GDM1 (cell line): ENCODE results near the gene SLC9A9.
"Not testable (repeated sequence)": the region's sequence is repeated elsewhere in the genome, so short reads cannot be mapped to it uniquely, and the experiment has no call there.

Experiments
- DNase-seq: peaks from one replicate; lab custom pipeline; 2025; lab: John Stamatoyannopoulos, UW

The SLC9A9 gene

DNA sequence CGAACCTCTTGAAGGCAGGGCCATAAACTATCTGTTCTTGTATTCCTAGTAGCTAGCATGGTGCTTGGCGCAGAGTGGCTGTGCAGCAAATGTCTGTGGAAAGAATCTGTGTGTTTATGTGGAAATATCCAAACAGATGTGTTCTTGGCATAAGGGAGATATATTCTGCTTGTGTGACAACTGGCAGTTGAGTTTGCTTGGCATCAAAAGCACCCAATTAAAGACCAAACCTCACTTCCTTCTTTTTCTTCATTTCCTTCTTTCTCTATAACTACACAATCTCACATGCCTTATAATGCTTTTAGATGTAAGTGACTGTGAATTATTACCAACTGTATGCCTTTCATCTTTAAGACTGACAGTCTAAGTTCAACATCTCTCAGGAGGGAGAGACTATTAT, 296.5 kb downstream of the SLC9A9 start:
- no peak for DNase-seq

DNA sequence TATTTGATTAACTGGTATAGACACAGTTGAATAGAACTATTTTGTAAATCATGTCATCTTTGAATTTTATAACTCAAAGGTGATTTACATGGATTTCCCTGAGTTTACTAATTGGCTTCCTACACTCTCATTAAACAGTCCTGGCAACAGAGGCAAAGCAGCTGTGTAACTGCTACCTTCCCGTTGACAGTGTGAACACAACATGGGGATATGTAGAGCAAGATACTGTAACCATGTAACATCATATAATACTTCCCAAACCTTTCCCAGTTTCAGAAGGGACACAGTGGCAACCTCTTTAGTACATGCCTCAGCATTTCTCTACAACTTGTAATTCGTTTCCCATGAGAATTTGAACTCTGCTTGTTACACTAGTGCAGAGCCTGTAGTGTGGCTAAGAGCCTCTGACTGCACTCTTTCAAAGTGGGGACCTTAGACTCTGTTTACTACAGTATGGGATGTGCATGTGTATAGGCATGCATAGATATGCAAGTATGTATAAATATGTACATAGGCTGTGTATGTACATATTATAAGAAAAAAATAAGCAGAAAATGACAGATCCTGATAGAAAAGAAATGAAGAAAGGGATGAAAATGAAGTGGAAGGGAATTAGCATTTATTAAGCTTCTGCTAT, 299.3 kb downstream of the SLC9A9 start:
- no peak for DNase-seq

DNA sequence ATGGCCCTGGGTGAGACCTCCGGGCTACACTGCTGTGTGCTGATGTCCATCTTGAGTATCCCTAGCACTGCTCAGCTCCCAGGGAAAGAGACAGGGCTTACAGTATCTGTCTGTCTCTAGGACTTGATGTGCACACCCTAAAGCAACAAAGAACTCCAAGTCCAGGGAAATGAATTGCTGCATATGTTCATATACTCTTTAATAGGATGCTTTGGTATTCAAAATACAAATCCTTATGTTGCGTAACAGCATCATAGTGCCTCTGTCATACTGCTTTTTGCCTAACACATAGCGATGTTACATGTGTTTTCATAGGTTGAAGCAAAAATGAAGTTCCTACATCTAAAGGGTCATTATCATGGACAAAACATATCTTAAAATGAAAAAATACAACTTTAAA, 299.9 kb downstream of the SLC9A9 start:
- DNase-seq: no peak

DNA sequence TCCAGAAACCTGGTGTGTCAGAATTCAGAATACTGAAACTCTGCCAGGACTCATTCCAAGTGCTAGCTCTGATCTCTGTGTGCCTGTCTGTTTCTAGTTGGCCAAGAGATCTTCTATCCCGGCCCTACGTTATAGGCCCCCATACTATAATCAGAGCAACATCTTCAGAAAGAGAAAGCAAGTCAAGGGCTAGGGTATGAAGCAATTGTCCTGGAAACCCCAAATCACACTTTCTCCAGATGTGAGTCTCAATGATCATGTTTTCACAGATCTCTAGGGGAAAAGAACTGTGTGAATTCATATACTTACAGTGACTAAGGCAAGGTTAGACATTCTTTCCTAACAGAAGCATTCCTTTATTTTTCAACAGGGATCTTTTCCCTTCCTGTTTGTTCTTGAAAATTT, 309.7 kb downstream of the SLC9A9 start:
- DNase-seq: no peak

DNA sequence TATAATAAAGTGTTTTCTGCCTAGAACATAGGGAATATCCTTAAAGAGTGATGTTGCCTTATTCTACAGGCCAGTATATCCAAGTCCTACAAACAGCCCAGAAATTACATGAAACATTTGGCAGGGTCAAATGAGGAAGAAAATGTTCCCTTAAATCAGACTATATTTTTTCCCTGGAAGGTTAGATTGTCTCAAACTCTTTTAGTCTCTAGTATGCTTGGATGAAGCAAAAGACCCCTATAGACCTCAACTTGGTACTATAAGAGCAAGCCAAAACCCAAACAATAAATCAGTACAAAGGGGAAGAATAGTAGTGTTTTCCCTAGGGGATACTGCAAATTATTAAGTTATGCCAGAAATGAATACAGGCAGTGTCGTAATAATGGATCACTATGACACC, 310.2 kb downstream of the SLC9A9 start:
- no peak for DNase-seq

DNA sequence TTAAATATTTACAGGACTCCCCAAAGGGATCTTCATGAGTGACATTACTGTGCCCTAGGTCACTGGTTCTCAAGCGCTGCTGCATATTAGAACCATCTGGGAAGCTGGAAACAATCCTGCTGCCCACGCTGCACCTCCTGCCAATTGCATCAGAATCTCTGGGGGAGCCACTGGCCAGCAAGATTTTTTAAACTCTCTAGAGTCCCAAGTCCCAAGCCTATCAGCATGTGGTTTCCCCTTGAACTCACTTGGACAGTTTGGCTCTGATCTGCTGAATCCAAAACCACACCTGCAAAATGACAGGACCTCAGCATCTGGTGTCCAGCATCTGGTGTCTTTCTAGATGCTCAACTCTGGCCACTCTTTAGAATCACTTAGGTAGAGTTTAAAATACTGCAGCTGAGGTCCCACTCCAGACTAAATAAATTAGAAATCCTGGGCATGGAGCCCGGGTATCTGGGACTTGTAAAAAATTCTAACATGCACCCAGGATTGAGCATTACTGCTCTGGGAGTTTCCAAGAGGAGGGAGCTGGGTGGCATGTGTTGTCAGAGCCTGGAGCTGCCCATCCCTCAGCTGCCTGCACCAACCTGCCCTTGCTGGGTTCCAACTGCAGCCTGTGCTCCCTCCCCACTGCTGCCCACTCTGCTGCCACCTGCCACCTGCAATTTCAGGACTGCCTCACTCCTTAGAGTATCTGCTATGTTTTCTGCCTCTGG, 311.3 kb downstream of the SLC9A9 start:
- DNase-seq: no peak

DNA sequence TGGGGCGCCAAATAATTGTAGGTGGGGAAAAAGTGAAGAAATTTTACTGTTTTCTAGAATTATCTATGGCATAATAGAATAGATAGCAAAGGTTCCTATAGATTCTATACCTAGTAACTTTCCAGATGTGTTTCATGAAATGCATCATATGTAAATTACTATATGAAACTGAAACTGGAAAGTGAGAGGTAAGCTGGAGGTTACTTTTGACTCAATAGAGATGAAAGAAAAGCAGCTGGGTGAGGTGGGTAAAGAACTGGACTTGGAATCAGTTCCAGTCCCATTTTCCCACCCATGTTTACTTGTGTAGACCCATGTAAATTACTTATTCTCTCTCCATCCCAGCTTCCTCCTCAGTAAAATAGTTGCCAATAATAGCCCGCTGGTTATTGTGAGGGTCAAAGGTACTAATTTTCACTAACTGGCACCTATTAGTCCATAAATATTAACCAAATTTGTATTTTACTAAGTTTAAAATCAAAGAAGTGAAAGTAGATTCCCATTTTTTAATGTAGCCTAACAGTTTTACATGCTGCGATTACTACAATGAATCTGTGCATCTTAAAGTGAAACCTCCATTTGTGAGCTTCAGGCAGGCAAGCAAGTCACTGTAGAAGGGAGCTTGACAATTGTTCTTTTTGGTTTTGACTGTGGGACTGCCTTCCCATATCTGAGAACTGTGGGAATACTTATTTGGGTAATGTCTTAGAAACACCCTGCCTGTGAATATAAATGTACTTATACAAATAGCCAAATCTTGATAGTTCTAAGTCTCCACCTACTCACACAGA, 312.1 kb downstream of the SLC9A9 start:
- no peak for DNase-seq

DNA sequence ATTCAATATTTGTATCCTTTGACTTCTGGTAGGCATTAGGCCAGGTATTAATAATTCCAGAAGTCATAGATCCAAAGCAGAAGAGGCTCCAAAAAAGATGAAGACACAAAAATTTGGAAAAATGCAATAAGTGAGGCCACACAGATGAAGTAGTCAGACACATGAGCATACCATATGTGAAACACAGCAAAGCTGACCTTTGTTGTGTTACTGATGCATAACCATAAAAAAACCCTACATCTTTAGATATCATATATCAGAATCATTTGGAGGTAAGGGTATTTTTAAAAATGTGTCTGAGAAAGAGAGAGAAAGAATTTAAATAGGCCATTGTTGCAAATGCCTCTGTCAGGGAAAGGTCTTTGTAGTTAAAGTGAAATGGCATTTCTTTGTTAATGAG, 314.9 kb downstream of the SLC9A9 start:
- no peak for DNase-seq

DNA sequence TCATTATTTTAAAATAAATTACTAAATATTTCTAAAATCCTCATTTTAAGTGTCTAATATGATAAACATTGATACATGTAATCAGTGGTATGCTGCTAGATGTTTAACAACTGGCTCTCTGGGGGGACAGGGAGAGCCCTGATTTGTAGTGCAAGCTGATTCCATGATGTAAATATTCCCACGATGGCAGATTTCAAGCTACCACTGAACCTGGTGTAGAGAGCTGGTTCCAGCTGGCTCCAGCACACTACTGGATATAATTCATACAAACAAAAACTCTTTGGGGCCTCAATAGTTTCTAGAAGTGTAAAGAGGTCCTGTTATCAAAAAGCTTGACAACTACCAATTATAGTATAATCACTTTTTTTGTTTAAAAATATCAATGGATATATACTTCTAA, 316.2 kb downstream of the SLC9A9 start:
- DNase-seq: no peak

DNA sequence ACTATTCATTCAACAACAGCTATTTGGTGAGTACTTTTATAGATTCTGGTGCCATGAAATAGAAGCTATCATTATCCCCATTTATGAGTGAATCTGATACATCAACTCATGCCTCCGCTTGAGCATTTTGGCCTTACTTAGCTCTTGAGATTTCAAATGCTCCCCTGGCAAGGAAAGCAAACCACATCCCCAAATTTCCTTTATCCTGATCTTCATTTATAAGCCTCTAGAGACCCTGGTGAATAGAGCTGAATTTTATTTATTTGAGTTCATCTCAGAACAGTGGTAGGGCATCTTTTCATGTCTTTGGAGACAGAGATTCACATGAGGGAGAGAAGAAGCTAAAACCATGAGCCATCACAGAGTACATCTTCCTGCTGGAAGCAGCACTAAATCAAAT, 317.2 kb downstream of the SLC9A9 start:
- no peak for DNase-seq

DNA sequence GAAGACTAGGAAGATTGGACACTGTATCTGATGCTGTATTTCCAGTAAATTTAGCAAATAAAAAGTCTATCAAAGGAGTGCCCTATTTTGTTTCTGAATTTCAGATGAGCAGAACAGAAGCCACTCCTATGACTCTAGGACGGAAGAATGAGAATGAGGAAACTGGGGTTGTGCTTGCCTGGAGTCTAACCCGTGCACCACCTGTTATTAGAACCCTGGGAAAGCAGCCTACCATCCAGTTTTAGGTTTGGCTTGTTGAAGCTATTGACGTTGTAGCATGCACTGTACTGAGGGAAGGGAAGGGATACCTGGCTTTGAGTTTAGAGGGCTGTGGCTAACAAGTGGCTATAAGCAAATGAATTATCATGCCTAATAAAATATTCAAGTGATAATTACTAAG, 318.5 kb downstream of the SLC9A9 start:
- DNase-seq: no peak

DNA sequence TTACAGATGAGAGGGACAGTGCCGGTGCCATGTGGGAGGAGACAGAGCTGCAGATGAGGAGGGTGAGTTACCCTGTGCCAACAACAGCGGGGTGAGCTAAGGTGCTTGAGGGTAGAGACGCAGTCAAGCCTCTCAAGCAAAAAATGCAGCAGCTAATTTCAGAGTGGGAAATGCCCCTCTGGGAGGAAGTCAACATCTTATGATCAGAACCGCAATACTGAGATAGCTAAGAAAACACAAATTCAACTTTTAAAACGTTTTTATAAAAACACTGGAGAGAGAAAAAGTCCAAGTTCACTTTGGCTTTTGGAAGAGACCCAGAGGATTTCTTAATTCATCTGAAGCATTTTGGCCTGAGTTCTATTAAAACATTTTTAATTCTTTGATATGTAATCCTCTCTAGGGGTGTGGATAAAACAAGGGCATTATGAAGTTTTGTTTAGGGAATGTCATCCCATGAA, 319.2 kb downstream of the SLC9A9 start:
- no peak for DNase-seq

DNA sequence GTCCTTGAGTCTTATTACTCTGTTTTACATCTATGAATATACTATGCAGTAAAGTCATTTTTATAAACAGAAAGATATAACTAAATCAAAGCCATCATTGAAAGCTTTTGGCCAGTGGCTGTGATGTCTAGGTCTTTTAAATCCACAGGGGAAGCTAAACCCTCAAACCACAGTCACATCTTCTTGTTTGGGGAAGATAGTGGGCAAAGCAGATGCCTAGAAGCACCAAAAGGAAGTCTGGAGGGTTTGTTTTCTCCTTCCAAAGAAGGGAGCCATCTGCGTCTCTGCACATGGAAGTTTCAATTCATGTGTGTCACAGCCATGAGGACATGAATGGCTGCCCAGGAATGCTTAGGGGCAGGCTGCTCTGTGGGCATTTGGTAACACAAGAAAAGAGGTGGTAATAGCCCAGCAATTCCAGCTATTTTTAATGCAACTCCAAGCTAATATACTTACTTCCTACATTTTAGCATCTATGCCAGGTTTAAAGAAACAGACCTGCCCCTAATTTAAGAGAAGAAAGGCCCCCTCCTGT, 322.2 kb downstream of the SLC9A9 start:
- peak; percentile 44 for DNase-seq

DNA sequence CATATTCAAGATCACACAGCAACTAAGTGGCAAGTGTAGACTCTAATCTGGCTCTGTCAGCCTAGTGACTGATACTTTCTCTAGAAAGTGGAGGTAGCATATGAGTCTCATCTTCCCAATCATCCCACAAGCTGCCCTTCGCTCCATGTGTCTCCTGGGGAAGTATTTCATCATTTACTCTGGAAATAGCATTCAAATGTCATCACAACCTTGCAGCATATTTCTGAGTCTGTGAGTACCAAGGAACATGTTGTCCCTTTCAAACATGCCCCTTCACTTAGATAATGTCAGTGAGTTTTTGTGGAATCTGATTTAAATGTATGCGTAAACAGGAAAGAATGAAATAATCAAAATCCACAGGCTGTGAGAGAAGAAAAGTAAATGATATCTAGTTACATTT, 322.9 kb downstream of the SLC9A9 start:
- no peak for DNase-seq

DNA sequence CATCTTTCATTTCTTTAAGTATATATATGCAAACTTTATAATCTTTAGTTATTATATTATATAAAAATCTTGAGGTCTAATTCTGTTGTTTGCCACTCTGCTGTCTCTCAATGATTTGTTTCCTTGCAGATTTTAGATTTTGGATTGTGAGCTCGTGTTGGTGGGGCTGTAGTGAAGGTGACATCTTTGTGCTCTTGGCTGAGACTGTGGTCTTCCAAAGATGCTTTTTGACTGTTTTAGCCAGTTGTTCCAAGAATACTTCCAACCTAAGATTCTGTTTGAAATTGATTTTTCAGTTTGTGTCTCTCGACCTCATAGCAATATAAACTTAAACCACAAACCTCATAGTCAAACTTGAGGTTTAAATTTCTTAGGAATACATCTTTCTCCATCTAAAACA, 326.5 kb downstream of the SLC9A9 start:
- no peak for DNase-seq

DNA sequence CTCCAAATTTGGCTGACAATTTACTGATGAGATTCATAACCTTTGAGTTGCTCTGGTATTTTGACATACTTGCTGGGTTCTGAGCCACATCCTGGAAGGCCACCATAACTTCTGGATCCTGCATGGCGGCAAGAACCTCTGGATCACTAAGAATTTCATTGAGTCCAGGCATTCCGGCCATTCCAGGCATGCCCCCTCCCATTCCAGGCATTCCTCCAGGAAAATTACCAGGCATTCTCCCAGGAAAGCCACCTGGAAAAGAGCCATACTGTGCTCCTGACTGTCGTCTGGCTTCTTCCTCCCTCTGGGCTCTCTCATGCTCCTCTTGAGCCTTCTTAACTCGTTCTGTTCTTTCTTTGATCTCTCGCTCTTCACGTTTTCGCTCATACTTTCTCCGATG, 331.1 kb downstream of the SLC9A9 start:
- not testable (repeated sequence) for DNase-seq

DNA sequence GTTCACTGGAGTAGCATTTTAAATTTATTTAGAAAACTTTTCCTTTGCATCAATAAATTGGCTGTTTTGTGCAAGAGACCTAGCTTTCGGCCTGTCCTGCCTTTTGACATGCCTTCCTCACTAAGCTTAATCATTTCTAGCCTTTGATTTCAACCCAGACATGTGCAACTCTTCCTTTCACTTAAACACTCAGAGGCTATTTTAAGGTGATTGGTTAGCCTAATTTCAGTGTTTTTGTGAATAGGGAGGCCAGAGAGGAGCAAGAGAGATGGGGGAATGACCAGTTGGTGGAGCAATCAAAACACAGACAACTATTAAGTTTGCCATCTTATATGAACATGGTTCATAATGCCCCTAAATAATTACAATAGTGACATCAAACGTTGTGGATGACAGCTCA, 333.4 kb downstream of the SLC9A9 start:
- no peak for DNase-seq

DNA sequence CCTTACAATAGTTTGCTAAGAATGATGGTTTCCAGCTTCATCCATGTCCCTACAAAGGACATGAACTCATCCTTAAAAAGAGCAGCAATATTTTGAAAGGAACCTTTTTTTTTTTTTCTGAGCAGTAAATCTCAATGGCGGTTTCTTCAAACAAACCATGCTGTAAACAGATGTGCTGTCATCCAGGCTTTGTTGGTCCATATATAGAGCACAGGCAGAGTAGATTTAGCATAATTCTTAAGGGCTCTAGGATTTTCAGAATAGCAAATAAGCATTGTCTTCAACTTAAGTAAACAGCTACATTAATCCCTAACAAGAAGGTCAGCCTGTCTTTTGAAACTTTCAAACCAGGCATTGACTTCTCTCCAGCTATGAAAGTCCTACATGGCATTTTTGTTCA, 334.2 kb downstream of the SLC9A9 start:
- no peak for DNase-seq

DNA sequence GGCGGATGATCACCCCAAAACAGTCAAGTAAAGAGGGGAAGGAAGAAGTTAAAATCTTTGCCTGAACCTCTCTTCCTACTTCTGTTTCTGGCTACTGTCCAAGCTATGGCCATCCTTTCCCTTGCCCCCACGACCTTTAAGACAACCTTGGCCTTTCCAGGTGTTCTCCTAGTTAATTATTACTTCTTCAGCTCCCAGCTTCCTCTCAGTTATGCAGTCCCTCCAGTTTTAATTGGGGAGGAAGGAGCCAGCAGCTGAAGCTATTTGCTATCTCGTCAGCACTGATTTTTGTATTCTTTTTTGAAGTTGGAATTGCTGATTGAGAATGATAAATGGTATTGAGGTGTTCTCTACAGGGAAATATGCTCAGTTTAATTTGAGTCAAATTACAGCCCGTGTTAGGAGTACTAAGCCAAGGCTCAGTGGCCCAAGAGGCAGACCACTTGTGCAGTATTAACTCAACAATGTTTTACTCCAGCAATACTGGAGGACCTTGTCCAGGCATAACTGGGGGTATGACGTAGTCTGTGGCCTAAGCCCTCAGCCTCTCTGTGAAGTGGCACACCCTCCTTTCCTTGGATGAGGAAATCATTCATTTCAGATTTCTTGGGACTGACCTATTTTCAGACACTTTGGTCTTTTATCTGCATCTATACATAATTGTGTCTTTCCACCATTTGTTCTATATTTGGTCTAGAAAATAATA, 336.9 kb downstream of the SLC9A9 start:
- DNase-seq: no peak

DNA sequence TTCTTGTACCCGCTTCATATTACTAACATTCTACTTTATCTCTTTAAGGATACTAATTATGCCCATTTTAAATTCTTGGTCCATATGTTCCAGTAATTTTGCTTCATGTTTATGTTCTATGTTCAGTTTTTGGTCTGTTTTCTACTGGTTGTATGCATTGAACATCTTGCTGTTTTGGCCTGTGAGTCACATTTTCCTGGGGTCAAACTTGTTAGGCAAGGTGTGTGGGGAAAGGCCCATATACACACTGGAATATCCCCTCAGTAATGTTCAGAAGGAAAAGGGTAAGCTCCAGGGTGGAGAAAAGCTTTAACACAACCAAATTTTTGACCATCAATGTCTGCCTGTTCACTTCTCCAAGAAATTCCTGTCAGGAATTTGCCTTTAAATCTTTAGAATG, 337.7 kb downstream of the SLC9A9 start:
- DNase-seq: no peak

DNA sequence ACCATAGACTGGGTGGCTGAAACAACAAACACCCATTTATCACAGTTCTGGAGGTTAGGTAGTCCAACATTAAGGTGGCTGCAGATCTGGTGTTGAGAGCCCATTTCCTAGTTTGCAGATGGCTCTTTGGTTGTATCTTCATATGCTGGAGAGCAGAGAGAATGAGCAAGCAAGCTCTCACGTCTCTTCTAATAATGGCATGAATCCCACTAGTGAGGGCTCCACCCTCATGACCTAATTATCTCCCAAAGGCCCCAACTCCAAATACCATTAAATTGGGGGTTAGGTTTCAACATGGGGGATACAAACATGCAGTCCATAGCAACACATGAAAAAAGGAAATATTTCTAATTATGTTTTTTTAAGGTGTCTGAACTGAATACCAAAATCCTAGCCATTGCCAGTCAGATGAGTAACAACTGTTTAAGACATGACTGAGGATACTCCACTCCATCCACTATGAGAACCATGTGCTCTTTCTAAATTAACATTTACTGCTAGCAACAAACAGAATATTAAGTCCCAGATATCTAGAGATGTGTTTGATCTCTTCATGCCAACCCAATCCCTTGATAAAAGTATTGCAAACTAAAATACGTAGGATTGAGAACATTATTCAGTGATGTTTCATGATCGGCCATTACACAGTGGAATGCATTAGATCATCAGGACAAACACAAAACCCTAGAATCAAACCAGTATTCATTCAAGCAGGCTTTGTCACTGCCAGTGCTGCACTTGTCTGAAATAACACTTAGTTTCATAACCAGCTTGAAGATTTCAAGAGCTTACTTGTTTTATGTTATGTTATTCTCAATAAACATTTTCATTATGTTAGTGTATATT, 340.3 kb downstream of the SLC9A9 start:
- DNase-seq: no peak
